ENCODE data around the gene OR1N2.
"Not testable (repeated sequence)": the region's sequence is repeated elsewhere in the genome, so short reads cannot be mapped to it uniquely, and the experiment has no call there.

Gene OR1N2, protein sequence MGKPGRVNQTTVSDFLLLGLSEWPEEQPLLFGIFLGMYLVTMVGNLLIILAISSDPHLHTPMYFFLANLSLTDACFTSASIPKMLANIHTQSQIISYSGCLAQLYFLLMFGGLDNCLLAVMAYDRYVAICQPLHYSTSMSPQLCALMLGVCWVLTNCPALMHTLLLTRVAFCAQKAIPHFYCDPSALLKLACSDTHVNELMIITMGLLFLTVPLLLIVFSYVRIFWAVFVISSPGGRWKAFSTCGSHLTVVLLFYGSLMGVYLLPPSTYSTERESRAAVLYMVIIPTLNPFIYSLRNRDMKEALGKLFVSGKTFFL

DNA sequence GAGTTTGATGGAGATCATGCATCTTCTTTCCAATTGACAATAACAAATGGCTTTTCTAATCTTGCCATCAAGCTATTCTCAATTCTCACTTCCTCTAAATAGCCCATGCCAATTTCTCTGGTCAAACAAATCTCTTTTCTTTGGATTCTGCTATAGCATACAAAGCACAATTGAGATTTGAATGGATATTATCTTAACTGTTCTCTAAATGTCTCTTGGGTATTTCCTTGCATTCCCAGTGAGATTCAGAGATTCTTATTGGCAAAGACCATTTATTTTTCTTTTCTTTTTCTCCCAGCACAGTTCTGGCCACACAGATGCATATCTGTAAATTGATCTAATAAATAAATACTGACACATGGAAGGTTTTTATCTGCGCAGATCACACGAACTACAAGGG, at the start of gene OR1N2:
Gene OR1N2, plus strand, starts transcription at position 301 of the 400 bp plus-strand sequence. CDS start 100 bp downstream, outside the sequence.
- DNase-seq: no peak

GRCh38 chr9:122506964-122507363, 45.9 kb upstream of the OR1N2 start:
- no peak for DNase-seq

GRCh38 chr9:122510502-122510901, 42.4 kb upstream of the OR1N2 start, which contains the start of gene OR1J2:
Gene OR1J2 (plus strand): TSS chr9:122510802. CDS start chr9:122510802, 0 bp downstream.
- DNase-seq: no peak

GRCh38 chr9:122518226-122518625, 34.7 kb upstream of the OR1N2 start:
- DNase-seq: no peak

DNA sequence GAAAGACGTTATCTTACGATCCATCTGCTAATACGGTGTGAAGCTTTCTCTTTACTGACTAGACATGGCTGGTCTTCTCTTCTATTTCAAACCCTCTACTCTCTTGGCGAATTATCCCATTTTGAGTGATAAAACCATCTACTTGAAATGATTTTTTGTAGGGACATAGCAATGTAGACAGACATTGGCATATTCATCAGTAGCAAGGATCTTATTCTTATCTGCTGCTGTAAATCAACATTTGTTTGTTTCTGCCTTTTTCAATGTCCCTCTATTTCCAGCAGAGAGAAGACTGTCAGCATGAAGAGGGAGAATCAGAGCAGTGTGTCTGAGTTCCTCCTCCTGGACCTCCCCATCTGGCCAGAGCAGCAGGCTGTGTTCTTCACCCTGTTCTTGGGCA, 34.1 kb upstream of the OR1N2 start, which contains the start of gene OR1J4:
Gene OR1J4, plus strand, starts transcription at position 301 of the 400 bp plus-strand sequence. Its CDS starts 0 bp downstream, at position 301.
- DNase-seq: no peak

GRCh38 chr9:122519376-122519775, 33.5 kb upstream of the OR1N2 start:
- no peak for DNase-seq

DNA sequence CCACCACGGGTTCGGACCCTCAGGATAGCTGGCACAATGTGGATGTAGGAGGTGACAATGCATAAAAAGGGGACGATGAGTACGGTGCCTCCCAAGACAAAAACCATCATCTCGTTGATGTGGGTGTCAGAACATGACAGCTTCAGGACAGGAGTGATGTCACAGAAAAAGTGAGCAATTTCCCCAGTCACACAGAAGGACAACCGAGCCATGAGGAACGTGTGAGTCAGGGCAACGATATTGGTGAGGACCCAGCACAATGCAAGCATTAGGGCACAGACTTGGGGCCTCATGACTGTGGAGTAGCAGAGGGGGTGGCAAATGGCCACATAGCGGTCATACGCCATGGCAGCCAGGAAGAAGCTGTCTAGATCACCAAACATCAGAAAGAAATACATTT, 26.3 kb upstream of the OR1N2 start:
- DNase-seq: no peak

DNA sequence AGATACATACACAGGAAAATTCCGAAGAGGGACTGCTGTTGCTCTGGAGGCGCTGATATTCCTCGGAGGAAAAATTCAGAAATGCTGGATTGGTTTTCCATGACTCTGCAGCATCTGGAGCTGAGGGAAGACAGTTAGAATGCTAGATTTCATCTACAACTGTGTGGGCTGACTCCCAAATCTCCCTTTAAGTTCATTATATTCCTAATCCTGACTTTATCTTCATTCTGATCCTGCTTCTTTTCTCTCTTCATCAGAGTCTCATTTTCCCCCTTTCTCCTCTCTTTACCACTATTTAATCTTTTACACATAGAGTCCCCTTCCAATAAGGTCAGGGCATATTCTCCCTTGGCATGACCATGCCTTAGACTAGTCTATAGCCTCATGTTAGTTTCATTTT, 25.7 kb upstream of the OR1N2 start, which contains the start of gene OR1N1:
Gene OR1N1, minus strand, starts transcription at position 101 of the 400 bp plus-strand sequence. Its CDS starts 0 bp downstream, at position 101.
- DNase-seq: no peak

DNA sequence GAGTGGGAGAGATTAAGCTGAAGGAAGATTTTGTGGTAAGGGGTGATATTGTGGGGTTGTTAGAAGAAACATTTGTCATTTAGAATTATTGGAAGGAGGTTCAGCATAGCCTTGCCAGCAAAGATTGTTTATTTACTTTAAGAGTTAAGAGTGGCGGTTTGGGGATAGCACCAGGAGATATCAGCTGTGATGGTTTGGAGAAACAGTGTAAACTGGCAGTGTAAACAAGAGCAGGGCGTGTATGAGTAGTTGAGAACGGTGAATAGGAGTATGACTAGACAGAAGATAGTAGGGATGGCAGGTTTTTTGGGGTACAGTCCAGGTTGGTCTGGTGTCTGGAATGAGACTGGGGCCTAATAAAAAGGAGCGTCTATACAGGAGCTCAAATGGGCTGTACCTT, 21.8 kb upstream of the OR1N2 start:
- DNase-seq: not testable (repeated sequence)

DNA sequence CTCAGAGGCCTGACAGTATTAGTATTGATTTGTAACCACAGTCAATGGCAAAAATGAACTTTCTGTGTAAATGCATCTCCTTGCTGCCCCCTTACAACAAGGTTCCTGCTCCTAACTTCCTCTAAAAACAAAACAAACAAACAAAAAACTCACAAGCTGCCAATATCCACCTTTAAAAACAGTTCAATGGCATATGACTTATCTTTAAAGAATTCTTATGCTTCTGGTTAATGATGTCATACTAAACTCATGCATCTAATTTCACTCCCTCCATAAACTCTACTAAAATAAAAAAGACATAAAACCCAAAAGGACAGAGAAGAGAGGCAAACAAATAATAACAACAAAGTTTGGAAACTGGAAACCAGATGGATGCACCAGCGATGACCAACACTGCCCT, 16.8 kb upstream of the OR1N2 start:
- DNase-seq: no peak

- DNase-seq: not testable (repeated sequence)
Observed at GRCh38 chr9:122537066-122537465, 15.8 kb upstream of the OR1N2 start.

- no peak for DNase-seq
Observed at GRCh38 chr9:122538757-122539156, 14.2 kb upstream of the OR1N2 start.

DNA sequence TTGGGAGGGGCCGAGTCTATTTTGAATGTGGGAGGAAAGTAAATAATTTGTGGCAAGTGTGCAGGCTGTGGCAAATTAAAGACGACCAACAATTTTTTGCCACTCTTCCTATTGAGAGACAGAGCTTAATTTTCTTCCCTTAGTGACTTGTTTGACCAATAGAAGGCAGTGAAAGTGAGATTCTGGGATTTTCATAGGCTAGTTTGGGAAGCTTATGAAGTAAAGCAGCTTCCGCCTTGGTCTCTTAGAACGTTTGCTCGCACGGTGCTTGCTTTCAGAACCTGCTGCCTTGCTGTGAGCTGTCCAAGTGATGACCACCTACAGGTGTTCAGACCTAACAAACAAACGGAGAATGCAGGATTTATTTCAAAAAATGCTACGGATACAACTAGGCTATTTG, 6.7 kb upstream of the OR1N2 start:
- DNase-seq: no peak

GRCh38 chr9:122551371-122551770, 1.5 kb upstream of the OR1N2 start:
- DNase-seq: no peak

DNA sequence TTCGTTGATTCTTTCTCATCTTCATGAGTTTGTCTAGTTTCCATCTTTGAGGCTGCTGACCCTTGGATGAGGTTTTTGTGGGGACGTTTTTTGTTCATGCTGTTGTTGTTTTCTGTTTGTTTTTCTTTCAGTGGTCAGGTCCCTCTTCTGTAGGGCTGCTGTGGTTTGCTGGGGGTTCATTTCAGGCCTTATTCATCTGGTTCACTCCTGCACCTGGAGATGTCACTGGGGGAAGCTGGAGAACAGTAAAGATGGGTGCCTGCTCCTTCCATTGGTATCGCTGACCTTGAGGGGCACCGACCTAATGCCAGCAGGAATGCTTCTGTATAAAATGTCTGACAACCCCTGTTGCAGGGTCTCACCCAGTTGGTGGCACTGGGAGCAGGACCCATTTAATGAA, 8.5 kb downstream of the OR1N2 start:
- no peak for DNase-seq

DNA sequence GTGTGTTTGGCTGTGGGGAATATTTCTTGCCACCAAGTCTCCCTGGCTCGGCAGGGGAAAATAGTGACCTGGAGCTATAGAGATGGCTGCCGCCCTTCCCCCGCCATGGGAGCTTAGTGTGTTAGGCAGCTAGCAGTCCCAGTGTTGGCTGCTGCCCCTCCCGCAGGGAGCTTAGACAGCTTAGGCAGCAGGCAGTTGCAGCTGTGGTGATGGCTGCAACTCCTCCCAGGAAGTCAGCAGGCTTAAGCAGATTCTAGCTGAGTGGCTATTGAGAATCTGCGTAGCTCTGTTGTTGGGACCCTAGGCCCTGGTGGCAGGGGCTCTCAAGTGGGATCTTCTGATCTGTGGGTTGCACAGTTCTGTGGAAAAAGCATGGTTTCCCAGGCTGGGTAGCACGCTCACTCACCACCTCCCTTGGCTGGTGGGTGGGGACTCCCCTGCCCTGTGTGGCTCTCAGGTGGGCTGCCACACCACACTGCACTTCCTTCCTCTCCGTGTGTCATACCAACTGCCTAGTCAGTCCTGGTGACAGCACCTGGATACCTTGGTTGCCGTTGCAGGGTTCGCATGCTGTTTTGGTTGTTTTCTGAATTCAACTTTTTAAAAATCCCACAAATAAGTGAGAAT, 9.3 kb downstream of the OR1N2 start:
- no peak for DNase-seq

- no peak for DNase-seq
Observed at GRCh38 chr9:122567901-122568300, 15.0 kb downstream of the OR1N2 start.

DNA sequence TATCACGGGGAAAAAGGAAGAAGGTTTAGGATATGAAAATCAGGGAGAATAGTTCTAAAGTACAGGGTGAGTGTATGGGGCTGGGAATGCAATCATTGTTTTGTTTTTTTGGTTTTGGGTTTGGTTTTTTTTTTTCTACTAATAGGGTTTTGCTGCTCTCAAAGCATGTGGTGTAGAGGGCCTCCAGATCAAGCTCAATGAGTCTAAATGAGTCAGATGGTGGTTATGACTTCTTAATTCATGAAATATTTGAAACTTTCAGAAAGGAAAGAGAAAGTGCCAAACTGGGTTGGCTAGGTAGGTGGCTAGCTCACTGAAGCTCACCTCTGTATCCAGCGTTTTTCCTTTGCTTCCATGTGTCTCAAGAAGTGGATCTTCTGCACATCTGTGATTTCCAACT, 19.5 kb downstream of the OR1N2 start:
- no peak for DNase-seq

GRCh38 chr9:122579874-122580273, 27.0 kb downstream of the OR1N2 start:
- DNase-seq: no peak

DNA sequence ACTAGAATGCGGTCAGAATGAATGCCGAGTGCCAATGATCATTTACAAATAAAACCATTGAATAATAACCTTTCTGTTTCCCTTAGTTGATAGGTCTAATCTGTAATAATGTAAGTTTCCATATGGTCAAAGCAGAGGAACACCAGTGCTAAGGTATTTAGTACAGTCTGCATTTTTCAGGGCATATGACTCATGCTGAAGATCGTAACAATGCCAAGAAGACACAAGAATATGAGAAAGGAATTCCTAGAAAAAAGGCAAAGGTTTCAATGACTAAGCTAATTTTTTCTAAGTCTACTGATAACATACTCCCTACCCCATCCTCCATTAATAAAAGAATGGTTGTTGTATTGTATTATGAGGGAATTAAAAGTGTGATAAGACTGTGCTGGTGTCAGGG, 27.4 kb downstream of the OR1N2 start:
- no peak for DNase-seq

DNA sequence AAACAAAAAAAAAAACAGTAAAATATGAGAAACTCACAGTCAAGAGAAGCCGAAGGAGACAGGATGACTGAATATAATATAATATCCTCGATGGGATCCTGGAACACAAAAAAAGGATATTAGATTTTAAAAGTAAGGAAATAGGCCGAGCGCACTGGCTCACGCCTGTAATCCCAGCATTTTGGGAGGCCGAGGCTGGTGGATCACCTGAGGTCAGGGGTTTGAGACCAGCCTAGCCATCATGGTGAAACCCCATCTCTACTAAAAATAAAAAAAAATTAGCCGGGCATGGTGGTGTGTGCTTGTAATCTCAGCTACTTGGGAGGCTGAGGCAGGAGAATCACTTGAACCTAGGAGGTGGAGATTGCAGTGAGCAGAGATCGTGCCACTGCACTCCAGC, 30.4 kb downstream of the OR1N2 start, which contains the start of gene OR1L8:
Gene OR1L8, minus strand, starts transcription at position 101 of the 400 bp plus-strand sequence. CDS start 14,907 bp downstream, outside the sequence.
- not testable (repeated sequence) for DNase-seq
